GM12891 (cell line): ENCODE data around the gene TRIM37.

Experiments used
- PAX5 ChIP-seq: IDR thresholded peaks from 2 replicates; pipeline ENCODE4 v1.6.1; 2011; ENCODE audit warnings: low read length, moderate library complexity, mild to moderate bottlenecking; ENCODE audit not compliant: insufficient read depth, severe bottlenecking
- POLR2A ChIP-seq: IDR thresholded peaks from 2 replicates; pipeline ENCODE4 v1.6.1; 2011; ENCODE audit warnings: low read depth, low read length, control low read depth
- POLR2AphosphoS5 ChIP-seq: IDR thresholded peaks from 2 replicates; pipeline ENCODE4 v1.6.1; 2011; ENCODE audit warnings: low read depth, low read length, control low read depth
- POU2F2 ChIP-seq: IDR thresholded peaks from 2 replicates; pipeline ENCODE4 v1.6.1; 2011; ENCODE audit warnings: low read depth, mild to moderate bottlenecking, control low read depth, low read length, moderate library complexity
- SPI1 ChIP-seq: IDR thresholded peaks from 2 replicates; pipeline ENCODE4 v1.6.1; 2011; ENCODE audit warnings: low read depth, low read length, control low read depth
- TAF1 ChIP-seq: IDR thresholded peaks from 2 replicates; pipeline ENCODE4 v1.6.1; 2011; ENCODE audit warnings: low read depth, low read length, control low read depth

- no peak for TF ChIP-seq POLR2A
- no peak for TF ChIP-seq TAF1
- no peak for TF ChIP-seq POLR2AphosphoS5
- TF ChIP-seq PAX5: no peak
- TF ChIP-seq POU2F2: no peak
- no peak for TF ChIP-seq SPI1
These were observed 96.7 kb downstream of the TRIM37 start for GRCh38 chr17:59010026-59010425.
